HG03060 (cell line): ENCODE results near the gene RALB.
"Not testable (repeated sequence)": the region's sequence is repeated elsewhere in the genome, so short reads cannot be mapped to it uniquely, and the experiment has no call there.

Experiments used
- ATAC-seq: cut with Tn5 transposase; IDR thresholded peaks from one replicate; pipeline ENCODE4 v1.9.1; 2021; ENCODE audit warnings: low read depth, moderate number of reproducible peaks; ENCODE audit not compliant: unreplicated experiment

Gene RALB

GRCh38 chr2:120313695-120314615 lies 61.3 kb downstream of the RALB start:
- no peak for ATAC-seq

- ATAC-seq = no peak
These were observed 62.2 kb downstream of the RALB start for GRCh38 chr2:120314690-120315366.

GRCh38 chr2:120315367-120316033 lies 62.8 kb downstream of the RALB start:
- no peak for ATAC-seq

- no peak for ATAC-seq
These were observed 63.4 kb downstream of the RALB start for GRCh38 chr2:120316071-120316470.

GRCh38 chr2:120316528-120317179 lies 64.0 kb downstream of the RALB start:
- no peak for ATAC-seq

GRCh38 chr2:120317180-120317533 lies 64.5 kb downstream of the RALB start:
- no peak for ATAC-seq

- no peak for ATAC-seq
These were observed 65.3 kb downstream of the RALB start for GRCh38 chr2:120317916-120318315.

GRCh38 chr2:120318626-120319025 lies 66.0 kb downstream of the RALB start:
- no peak for ATAC-seq

- ATAC-seq = no peak
These were observed 66.5 kb downstream of the RALB start for GRCh38 chr2:120319123-120319522.

- no peak for ATAC-seq
These were observed 67.2 kb downstream of the RALB start for GRCh38 chr2:120319686-120320317.

- no peak for ATAC-seq
These were observed 67.7 kb downstream of the RALB start for GRCh38 chr2:120320318-120320851.

GRCh38 chr2:120320887-120321556 lies 68.4 kb downstream of the RALB start:
- not testable (repeated sequence) for ATAC-seq

GRCh38 chr2:120321721-120322284 lies 69.2 kb downstream of the RALB start:
- no peak for ATAC-seq

- ATAC-seq = no peak
These were observed 69.7 kb downstream of the RALB start for GRCh38 chr2:120322329-120322728.

- no peak for ATAC-seq
These were observed 70.6 kb downstream of the RALB start for GRCh38 chr2:120323214-120323613.

- no peak for ATAC-seq
These were observed 71.3 kb downstream of the RALB start for GRCh38 chr2:120323807-120324399.

GRCh38 chr2:120324933-120325332 lies 72.3 kb downstream of the RALB start:
- no peak for ATAC-seq

GRCh38 chr2:120326066-120326465 lies 73.4 kb downstream of the RALB start:
- ATAC-seq = no peak
